ENCODE data around the gene RIMKLA. TPM values are rescaled to one million over a fixed set of nuclear protein-coding genes. Genes with fewer than 3 reads are reported as not detected.

The RIMKLA gene
- total RNA-seq, 1 donor from 2014 or later, result 0.08 TPM

Other genes starting within 250 kb of the RIMKLA start
- not detected for gene GUCA2B, start 227.4 kb upstream of the RIMKLA start, total RNA-seq
- gene GUCA2A, start 216.0 kb upstream of the RIMKLA start, total RNA-seq, result not detected
- 20.6 TPM for gene FOXJ3, start 45.6 kb upstream of the RIMKLA start, total RNA-seq
- gene ZMYND12, start 75.2 kb downstream of the RIMKLA start, total RNA-seq, result 0.56 TPM
- gene PPCS, start 75.8 kb downstream of the RIMKLA start, total RNA-seq, result 58.9 TPM
- gene CCDC30, start 82.5 kb downstream of the RIMKLA start, total RNA-seq, result 0.56 TPM